Stimulated activated CD4-positive, alpha-beta T cell treated with anti-CD3 and anti-CD28 coated beads, Interleukin-4, amount 100 ng/mL, for 48 hours (primary cell): Measurements from ENCODE around the gene SPATA3.

ENCODE experiments used
- DNase-seq, 2 donors: peaks; one replicate each; pipeline ENCODE4 v3.0.0-alpha.2; 2020; ENCODE audit warnings: low read depth in 2 of 2

The SPATA3 gene

DNA sequence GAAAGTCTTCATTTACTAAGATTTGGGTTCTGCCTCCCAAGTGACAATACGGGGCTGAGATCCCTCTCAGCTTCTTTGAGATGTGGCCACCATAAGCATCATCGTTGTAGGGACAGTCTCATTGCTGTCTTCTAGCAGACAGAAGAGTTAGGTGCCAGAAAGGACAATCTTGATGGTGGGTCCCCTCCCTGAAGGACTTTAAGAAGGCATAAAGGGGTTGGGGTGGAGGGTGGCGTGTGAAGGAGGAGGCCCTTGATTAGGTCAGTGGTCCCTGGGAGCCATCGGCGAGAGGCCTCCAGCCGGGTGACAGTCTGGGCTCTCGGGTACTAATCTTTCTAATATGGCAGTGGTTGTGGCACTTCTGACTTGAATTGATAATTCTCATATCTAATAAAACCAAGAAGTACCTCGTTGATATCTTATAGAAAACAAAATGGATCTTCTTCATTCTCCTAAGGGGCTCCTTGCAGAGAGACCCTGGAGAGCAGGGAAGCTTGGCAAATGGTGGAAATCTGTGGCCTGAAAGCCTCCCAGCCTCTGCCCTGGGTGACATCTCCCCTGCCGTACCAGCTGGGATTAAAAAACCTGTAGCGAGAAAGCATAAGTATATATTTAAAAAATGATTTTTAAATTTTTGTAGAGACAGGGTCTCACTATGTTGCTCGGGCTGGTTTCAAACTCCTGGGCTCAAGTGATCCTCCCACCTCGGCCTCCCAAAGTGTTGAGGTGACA is 53.5 kb downstream of the SPATA3 start:
- DNase-seq, result no peak

DNA sequence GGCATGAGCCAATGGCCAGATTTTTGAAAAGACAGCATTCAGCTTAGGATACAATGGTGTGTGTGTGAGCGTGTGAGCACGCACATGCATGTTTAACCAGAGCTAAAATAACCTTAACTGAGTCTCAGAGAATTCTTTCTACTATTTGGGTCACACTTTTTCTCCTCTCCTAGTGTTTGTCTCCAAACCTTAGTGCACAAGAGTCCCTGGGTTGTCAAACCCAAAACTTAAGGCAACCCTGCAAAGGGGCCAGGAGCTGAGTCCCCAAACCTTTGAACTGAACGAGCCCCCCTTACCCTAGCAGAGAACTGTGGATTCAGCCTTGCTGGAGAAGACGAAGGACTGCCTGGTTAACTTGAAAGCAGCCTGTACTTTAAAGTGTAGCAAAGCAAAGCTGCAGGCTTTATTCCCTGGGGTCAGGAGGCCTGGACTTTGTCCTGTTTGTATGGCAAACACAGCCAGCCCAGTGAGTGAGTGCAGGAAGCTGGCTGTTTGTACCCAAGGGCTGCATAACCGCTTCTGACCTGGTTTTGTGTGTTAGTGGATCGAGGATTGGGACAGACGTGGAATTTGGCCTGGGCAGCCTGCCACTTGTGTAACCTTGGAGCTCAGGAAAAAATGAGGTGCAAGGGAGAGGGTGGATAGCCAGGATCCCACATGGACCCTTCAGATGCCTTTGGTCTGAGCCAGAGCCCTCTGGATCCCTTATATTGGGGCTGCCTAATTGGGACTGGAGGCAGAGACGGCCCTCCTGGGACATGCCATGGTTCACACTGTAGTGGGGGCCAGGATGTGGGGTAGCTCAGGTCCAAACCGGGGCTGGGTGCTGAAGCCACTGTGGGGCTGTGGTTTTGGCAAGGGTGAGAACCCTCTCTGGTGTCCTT is 54.3 kb downstream of the SPATA3 start:
- DNase-seq, result no peak

DNA sequence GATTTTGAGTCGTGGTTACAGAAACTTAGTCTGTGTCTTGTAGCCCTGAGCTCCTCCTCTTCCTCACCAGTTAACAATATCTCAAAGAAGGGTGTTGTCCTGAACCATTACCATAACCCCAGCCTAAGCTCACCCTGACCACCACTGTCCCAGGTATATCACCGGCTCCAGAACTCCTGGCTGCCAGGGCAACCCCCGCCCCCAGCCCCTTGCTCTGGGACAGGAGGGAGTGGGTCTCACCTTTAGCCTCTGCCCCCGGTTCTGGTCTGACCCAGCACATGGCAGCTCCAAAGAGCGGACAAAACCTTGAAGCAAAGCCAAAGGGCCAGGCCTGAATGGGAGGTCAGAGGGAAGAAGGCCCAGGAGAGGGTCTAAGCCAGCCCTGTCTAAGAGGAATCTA is 55.2 kb downstream of the SPATA3 start:
- no peak for DNase-seq

DNA sequence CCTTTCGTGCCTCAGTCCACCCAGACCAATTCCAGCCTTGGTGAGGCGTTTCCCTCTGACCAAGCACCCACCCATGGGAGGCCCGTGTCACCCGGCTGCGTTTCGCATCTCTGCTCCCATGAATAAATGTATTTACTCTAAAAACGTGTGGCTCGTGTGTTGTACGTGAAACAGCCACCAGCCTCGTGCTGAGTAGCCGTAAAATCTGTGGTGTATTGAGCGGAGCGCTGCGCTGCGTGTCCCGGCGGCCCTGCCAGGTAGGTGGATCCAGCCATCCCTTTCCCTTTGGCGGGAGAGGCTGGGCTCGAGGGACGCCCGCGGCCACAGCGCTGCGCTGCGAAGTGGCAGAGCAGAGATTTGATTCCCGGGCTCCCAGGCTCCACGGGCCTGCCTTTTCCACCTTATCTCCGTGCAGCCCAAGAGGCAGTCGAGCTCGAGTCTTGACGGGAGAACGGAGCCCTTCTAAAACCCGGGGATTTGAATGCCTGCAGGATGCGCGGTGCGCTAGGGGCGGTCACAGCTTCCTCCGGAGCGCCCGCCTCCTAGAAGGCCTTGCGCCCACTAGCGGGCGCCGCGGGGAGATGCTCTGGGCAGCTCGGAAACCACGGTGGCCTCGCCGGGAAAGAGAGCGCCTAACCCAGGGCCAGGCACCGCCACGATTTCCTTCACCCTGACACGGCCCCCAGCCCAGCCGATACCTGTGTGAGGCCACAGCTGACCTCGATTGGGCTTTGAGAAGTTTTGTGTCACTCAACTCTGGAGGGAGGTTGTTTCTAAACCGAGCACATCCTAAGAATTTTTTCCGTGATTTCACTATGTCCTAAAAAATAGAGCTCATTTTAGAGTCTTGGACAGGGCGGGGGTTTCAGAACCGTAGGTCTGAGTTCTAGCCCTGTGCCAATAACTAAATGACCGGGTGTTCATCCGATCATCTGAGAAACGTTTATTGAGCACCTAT is 56.9 kb downstream of the SPATA3 start:
- peak; percentile 72 to 82 for DNase-seq

DNA sequence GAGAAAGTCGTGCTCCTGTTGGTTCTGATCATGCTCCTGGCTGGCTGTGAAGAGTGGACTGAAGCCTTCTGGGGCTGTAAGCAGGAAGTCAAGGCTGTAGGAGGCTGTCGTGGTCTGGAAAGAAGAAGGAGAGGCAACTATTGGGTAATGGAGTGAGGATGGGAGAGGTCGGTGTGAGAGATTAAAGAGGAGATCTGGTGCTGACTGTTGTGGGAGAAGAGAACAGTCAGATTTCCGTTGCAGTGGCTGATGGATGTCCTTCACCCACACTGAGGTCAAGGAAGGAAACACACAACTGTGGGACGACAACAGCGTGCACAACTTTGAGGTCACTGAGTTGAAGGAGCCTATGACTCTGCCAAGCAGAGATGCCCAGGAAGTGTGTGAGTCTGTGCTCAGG is 57.9 kb downstream of the SPATA3 start:
- no peak for DNase-seq

DNA sequence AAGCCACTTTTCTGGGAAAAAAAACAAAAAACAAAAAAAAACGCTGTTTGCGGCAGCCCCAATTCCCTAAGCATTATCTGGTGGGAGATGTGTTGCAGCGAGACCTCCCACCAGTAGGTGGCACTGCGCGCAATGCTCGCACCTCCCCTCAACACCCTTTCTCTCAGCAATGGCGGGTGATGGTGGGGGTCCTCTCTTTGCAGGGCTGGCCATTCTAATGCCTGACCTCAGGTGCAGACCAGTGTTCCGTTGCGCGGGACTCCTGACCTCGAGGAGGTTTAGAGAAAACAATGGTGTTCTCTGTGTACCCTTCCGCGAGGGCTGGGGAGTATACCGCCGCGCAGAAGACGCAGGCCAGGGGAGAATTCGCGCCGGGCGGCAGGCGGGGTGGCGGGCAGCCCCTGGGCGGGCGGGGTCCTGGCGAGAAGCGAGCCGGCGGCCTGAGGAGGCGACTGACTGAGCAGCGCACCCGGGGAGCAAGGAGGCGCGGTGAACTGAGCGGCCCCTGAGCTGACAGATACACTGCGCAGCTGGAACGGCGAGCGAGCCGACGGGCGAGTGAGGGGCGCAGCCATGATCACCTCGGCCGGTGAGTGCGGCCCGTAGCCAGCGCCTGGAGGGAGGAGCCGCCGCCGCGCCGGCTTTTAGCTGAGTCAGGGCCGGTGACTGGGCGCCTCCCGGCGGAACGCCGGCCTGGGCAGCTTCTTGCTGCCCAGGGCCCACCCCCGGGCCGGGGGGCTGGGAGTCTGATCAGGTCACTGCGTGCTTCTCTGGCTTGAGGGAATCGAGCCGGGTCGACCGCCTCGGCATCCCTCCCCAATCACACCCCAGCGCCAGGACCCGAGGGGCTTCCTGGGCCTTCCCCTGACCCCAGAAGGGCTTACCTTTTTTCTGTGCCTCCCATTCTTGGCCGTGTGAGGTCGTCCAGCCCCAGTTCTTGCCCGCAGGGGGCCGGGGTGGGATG is 60.8 kb downstream of the SPATA3 start, which contains the start of gene PSMD1:
Gene PSMD1 (plus strand): TSS at position 415 of the 964 bp plus-strand sequence. CDS start 159 bp downstream, at position 574.
- peak; percentile 89 to 93 for DNase-seq

DNA sequence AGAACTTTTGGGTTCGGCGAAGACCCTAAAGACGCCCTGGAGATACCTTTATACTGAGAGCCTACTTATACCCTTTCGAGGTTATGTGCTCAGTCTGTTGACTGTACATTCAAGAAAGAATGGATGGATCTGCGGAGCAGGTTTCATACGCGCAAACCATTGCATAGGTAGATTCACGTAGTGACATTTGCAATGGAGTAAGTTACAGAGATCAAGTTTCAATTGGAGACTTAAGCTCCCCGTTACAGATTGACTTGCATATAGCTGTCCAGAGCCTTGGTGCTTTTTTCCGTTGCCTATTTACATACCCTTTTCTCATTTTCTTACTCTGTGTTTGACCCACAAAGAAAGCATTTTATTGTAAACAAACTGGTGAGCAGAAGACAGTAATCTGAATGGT is 61.7 kb downstream of the SPATA3 start:
- no peak for DNase-seq
